Testis (tissue), 3 donors: ENCODE results near the gene CAMTA1. TPM values are rescaled to one million over a fixed set of nuclear protein-coding genes. Genes with fewer than 3 reads are reported as not detected.

Experiments
- DNase-seq: peaks from one replicate; pipeline ENCODE4 v3.0.0-alpha.2; 2019
- H3K27ac ChIP-seq, 2 donors: fragments of 200-600 bp; sonication (generic); one replicate each; pipeline ENCODE4 v1.5.1; 2019
- H3K27me3 ChIP-seq: fragments of 200-600 bp; sonication (generic); one replicate; pipeline ENCODE4 v1.5.1; 2019
- H3K36me3 ChIP-seq: fragments of 200-600 bp; sonication (generic); one replicate; pipeline ENCODE4 v1.5.1; 2017; ENCODE audit warnings: low read depth; ENCODE audit errors: missing control alignments
- H3K4me1 ChIP-seq: fragments of 200-600 bp; sonication (generic); one replicate; pipeline ENCODE4 v1.5.1; 2019
- H3K4me3 ChIP-seq, 2 donors: fragments of 200-600 bp; sonication (generic); one replicate each; pipeline ENCODE4 v1.5.1; 2017 to 2019
- H3K9me3 ChIP-seq: fragments of 200-600 bp; sonication (generic); one replicate; pipeline ENCODE4 v1.5.1; 2017
- POLR2A ChIP-seq: fragments of 450-650 bp; IDR thresholded peaks from one replicate; pipeline ENCODE4 v1.6.1; 2017; ENCODE audit warnings: antibody characterized with exemption, mild to moderate bottlenecking, moderate library complexity
- WGBS, 2 donors: methylation state at CpG; one replicate each; pipeline ENCODE4 v1.1.5; 2018; 5-methylcytosine and 5-hydroxymethylcytosine counted together
- intact Hi-C: fragments of 100-400 bp; cut with DNase I; formaldehyde crosslinking; loops from one replicate; pipeline ENCODE4 v1.15.1; 2023; ENCODE audit warnings: low total_unique reads
- polyA plus RNA-seq: library from polyadenylated mRNA; stranded (reverse); fragments of 350-450 nt; fragmentation: Illumina TruSeq; extraction: RNeasy Lipid Tissue Mini Kit (QIAGEN cat#74804); gene quantifications from one replicate; pipeline ENCODE4 v1.2.3, GENCODE V29; 2014; ENCODE audit warnings: low read depth, low replicate concordance; ENCODE audit not compliant: insufficient read depth
- total RNA-seq, 2 donors: library from RNA; depleted of rRNA; stranded (reverse); fragments of >200 nt; gene quantifications; one replicate each; pipeline ENCODE4 v1.2.3, GENCODE V29; 2016
- TF ChIP-seq, protein P1 (sequence below), 3 experiments: fragments of 450-650 bp in 2 of 3; fragments of 200-600 bp in 1 of 3; sonication (generic) in 1 of 3; IDR thresholded peaks; one replicate each; pipeline ENCODE4 v1.5.1; 2016 to 2019; ENCODE audit warnings: antibody characterized with exemption in 3 of 3, mild to moderate bottlenecking in 2 of 3, moderate library complexity in 1 of 3

CAMTA1 gene
- total and polyA plus RNA-seq, 3 donors from 2014 or later, result 116 to 158 (median 119) TPM

DNA sequence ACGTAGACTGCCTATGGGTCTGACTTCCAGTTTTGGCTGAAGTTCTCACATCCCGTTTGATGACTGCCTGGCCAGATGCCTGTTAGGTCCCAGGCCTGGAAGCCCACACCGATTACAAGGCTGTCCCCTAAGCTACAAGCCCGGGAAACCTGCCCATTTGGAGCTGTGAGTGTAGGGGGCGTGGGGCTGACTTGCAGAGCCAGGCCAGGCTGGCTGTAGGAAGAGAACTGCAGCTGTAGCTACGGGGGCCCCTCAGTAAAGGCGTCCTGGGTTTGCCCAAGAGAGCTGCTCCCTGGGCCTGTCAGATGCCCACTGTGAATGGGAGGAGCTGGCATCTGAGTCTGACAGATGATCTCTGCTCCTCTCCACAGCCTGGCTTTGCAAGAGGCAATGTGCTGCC, 199.7 kb downstream of the CAMTA1 start:
- no peak for DNase-seq
- 58 to 64% methylated on average over 7 of the region's 7 CpGs for WGBS, 2 donors
- no peaks in the 10 kb centered on the region for H3K27me3 ChIP-seq
- no peak overlapping the region for H3K4me3 ChIP-seq
- H3K9me3 ChIP-seq, result no peaks in the 10 kb centered on the region
- no peak overlapping the region for H3K27ac ChIP-seq
- H3K36me3 ChIP-seq, result no peaks in the 10 kb centered on the region
- intact Hi-C loops, result no loop called here
- no peak for TF ChIP-seq POLR2A
- TF ChIP-seq, protein P1, sequence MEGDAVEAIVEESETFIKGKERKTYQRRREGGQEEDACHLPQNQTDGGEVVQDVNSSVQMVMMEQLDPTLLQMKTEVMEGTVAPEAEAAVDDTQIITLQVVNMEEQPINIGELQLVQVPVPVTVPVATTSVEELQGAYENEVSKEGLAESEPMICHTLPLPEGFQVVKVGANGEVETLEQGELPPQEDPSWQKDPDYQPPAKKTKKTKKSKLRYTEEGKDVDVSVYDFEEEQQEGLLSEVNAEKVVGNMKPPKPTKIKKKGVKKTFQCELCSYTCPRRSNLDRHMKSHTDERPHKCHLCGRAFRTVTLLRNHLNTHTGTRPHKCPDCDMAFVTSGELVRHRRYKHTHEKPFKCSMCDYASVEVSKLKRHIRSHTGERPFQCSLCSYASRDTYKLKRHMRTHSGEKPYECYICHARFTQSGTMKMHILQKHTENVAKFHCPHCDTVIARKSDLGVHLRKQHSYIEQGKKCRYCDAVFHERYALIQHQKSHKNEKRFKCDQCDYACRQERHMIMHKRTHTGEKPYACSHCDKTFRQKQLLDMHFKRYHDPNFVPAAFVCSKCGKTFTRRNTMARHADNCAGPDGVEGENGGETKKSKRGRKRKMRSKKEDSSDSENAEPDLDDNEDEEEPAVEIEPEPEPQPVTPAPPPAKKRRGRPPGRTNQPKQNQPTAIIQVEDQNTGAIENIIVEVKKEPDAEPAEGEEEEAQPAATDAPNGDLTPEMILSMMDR (IDR thresholded peaks at IDR 0.05), result no peak
- H3K4me1 ChIP-seq, result no peaks in the 10 kb centered on the region

DNA sequence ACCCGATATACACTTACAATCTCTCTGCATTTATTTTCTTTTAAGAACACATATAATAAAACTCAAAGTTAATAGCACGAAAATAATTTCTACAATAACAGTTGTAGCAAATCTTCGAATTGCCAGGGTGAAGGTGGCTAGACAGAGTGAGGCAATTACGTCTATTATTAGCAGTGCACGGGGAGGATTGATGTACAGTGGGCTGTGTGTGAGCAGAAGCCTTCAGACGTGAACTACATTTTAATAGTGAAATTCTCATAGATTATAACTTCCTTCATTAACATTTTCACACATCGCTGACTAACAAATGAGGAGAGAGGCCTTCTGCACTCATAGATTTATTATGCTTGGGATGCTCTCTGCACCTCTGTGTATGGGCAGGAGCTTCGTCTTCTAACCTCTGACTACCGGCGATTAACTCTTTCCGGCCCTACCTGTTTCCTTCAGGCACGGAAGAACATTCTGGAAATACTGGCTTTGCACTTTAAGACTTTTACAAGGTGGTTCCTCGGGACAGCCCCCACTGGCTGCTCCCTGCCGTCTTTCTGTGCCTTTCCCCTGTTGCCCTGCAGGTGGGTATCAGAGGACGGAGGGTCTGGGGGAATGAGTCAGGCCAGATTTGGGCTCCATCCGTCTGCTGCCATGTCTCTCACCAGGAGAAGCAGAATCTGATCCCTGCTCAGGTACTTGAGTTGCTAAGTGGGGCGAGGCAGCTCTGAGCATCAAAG, 200.5 kb downstream of the CAMTA1 start:
- no peak for TF ChIP-seq POLR2A
- TF ChIP-seq, protein P1 (IDR thresholded peaks at IDR 0.05), result no peak
- DNase-seq, result no peak
- Histone ChIP-seq H3K27ac (no peak overlapping the region), H3K27me3 (no peaks in the 10 kb centered on the region), H3K4me3 (no peak overlapping the region), H3K4me1 (no peaks in the 10 kb centered on the region), H3K9me3 (no peaks in the 10 kb centered on the region), H3K36me3 (no peaks in the 10 kb centered on the region)
- 84 to 90% methylated on average over 17 of the region's 17 CpGs for WGBS, 2 donors
- intact Hi-C loops, result no loop called here

DNA sequence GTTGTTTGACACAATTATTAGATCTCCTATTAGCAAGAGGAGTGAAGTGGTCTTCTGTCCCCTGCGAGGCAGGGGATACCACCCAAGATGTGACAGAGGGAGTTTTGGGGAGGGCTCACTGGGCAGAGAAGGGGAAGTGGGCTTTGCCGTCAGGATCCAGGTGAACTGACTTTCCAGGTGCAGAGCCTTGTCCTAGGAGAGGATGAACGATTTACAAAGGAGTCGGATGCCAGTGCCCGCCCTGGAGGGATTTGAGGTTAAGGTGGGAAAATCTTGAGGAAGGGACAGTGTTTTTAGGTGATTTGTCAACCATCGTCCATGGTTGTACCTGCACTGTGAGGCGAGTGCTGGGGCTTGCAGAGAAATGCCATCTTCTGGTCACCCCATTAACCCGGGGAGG, 201.0 kb downstream of the CAMTA1 start:
- Histone ChIP-seq H3K27me3 (no peaks in the 10 kb centered on the region), H3K9me3 (no peaks in the 10 kb centered on the region), H3K36me3 (no peaks in the 10 kb centered on the region), H3K4me1 (no peaks in the 10 kb centered on the region), H3K4me3 (no peak overlapping the region), H3K27ac (no peak overlapping the region)
- intact Hi-C loops, result no loop called here
- WGBS, 2 donors, result 90 to 96% methylated on average over 8 of the region's 8 CpGs
- TF ChIP-seq, protein P1 (IDR thresholded peaks at IDR 0.05), result no peak
- no peak for TF ChIP-seq POLR2A
- no peak for DNase-seq

DNA sequence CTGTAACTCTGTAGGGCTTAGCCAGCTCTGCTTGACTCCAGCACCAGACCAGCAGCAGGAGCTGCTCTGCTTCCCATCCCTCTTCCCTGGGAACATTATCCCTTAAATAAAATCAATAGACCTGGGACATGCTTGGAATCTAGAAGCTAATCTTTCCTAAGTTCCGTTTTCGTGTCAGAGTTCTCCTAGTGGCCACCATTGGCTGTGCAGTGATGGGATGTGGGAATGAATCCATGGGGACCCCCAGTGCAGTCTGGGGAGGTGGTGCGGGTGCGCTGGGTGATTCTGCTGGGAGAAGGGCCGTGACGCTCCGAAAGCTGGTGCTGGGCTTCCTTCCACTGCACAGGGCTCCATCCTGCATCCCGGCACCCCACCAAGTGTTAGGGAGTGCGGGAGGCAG, 202.7 kb downstream of the CAMTA1 start:
- no peak for DNase-seq
- Histone ChIP-seq H3K27me3 (no peaks in the 10 kb centered on the region), H3K4me1 (no peaks in the 10 kb centered on the region), H3K9me3 (no peaks in the 10 kb centered on the region), H3K4me3 (no peak overlapping the region), H3K36me3 (no peaks in the 10 kb centered on the region), H3K27ac (no peak overlapping the region)
- 78 to 94% methylated on average over 4 to 9 of the region's 9 CpGs for WGBS, 2 donors
- no peak for TF ChIP-seq POLR2A
- TF ChIP-seq, protein P1 (IDR thresholded peaks at IDR 0.05), result no peak
- intact Hi-C loops, result no loop called here

DNA sequence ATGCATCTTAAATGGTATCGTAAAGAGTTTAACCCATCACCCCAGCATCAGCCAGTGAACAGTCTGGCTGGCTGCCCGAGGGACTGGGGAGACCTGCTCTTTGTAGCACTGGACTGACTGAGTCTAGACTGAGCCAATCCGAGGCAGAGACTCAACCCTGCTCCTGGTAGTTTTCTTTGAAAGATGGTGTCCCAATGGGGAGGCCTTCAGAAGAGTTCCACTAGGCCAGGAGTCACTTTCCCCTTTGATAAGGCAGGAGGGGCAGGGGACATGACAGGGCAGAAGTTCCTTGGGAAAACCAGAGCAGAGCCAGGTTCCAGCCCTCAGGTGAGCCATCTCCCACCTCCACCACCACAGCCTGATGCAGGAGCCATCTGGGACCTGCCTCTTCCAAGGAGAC, 203.5 kb downstream of the CAMTA1 start:
- intact Hi-C loops, result no loop called here
- Histone ChIP-seq H3K27me3 (no peaks in the 10 kb centered on the region), H3K4me3 (no peak overlapping the region), H3K27ac (no peak overlapping the region), H3K36me3 (no peaks in the 10 kb centered on the region), H3K4me1 (no peaks in the 10 kb centered on the region), H3K9me3 (no peaks in the 10 kb centered on the region)
- TF ChIP-seq POLR2A, result no peak
- TF ChIP-seq, protein P1 (IDR thresholded peaks at IDR 0.05), result no peak
- 91 to 96% methylated on average over 3 of the region's 3 CpGs for WGBS, 2 donors
- no peak for DNase-seq
